Astrocyte (in vitro differentiated cells and primary cell): ENCODE results near the gene DISC1. TPM values are rescaled to one million over a fixed set of nuclear protein-coding genes. Genes with fewer than 3 reads are reported as not detected.
"Not testable (repeated sequence)": the region's sequence is repeated elsewhere in the genome, so short reads cannot be mapped to it uniquely, and the experiment has no call there.

Experiments
- DNase-seq: peaks from one replicate; pipeline ENCODE4 v3.0.0-alpha.2; 2010; ENCODE audit warnings: low read depth
- FAIRE-seq: peaks from 2 replicates; lab custom pipeline; 2011; peaks lifted over from hg19 to GRCh38; lab: Jason Lieb, UNC
- H2AFZ ChIP-seq: 2 replicates; pipeline ENCODE4 v1.6.0; 2012; ENCODE audit warnings: low read depth, low read length, inconsistent platforms
- H3K27ac ChIP-seq: 2 replicates; pipeline ENCODE4 v1.5.1; 2011; ENCODE audit warnings: low read depth, low read length, inconsistent platforms
- H3K27me3 ChIP-seq: 2 replicates; pipeline ENCODE4 v1.6.0; 2011; ENCODE audit warnings: low read length, inconsistent platforms; ENCODE audit not compliant: insufficient read depth
- H3K36me3 ChIP-seq: 2 replicates; pipeline ENCODE4 v1.5.1; 2011; ENCODE audit warnings: low read length, inconsistent platforms; ENCODE audit not compliant: insufficient read depth
- H3K4me1 ChIP-seq: 2 replicates; pipeline ENCODE4 v1.5.1; 2011; ENCODE audit warnings: low read length, inconsistent platforms; ENCODE audit not compliant: insufficient read depth
- H3K4me2 ChIP-seq: 2 replicates; pipeline ENCODE4 v1.6.0; 2012; ENCODE audit warnings: low read length, inconsistent platforms
- H3K4me3 ChIP-seq: 2 replicates; pipeline ENCODE4 v1.5.1; 2011; ENCODE audit warnings: low read depth, mild to moderate bottlenecking, low read length, inconsistent platforms; ENCODE audit not compliant: insufficient read depth
- H3K79me2 ChIP-seq: 2 replicates; pipeline ENCODE4 v1.6.0; 2012; ENCODE audit warnings: mild to moderate bottlenecking, low read length, inconsistent platforms; ENCODE audit not compliant: insufficient read depth
- H3K9ac ChIP-seq: 2 replicates; pipeline ENCODE4 v1.6.0; 2012; ENCODE audit warnings: mild to moderate bottlenecking, low read length, inconsistent platforms
- H3K9me3 ChIP-seq: 2 replicates; pipeline ENCODE4 v1.5.1; 2012; ENCODE audit warnings: low read depth, mild to moderate bottlenecking, low read length, inconsistent platforms; ENCODE audit not compliant: insufficient read depth
- H4K20me1 ChIP-seq: 2 replicates; pipeline ENCODE4 v1.6.0; 2012; ENCODE audit warnings: low read length, inconsistent platforms; ENCODE audit not compliant: insufficient read depth
- H3K27ac Mint-ChIP-seq: one replicate; pipeline ENCODE4 v1.8.0; 2021; ENCODE audit warnings: mild to moderate bottlenecking, mixed read lengths; ENCODE audit not compliant: unreplicated experiment
- H3K27me3 Mint-ChIP-seq: one replicate; pipeline ENCODE4 v1.8.0; 2021; ENCODE audit warnings: low read depth, mixed read lengths; ENCODE audit not compliant: unreplicated experiment
- H3K36me3 Mint-ChIP-seq: one replicate; pipeline ENCODE4 v1.8.0; 2021; ENCODE audit warnings: low read depth, mixed read lengths; ENCODE audit not compliant: unreplicated experiment
- H3K4me1 Mint-ChIP-seq: one replicate; pipeline ENCODE4 v1.8.0; 2021; ENCODE audit warnings: low read depth, mixed read lengths; ENCODE audit not compliant: unreplicated experiment
- H3K4me3 Mint-ChIP-seq: one replicate; pipeline ENCODE4 v1.8.0; 2021; ENCODE audit warnings: mild to moderate bottlenecking, moderate library complexity, mixed read lengths; ENCODE audit not compliant: unreplicated experiment
- H3K9me3 Mint-ChIP-seq: one replicate; pipeline ENCODE4 v1.8.0; 2021; ENCODE audit warnings: mild to moderate bottlenecking, mixed read lengths; ENCODE audit not compliant: unreplicated experiment
- CTCF ChIP-seq: IDR thresholded peaks from 2 replicates; pipeline ENCODE4 v1.5.1; 2011; ENCODE audit warnings: low read depth, mild to moderate bottlenecking, inconsistent platforms, low read length, moderate library complexity; ENCODE audit not compliant: insufficient read depth
- EZH2 ChIP-seq: IDR thresholded peaks from 2 replicates; pipeline ENCODE4 v1.6.1; 2012; ENCODE audit warnings: mild to moderate bottlenecking, low read length, inconsistent platforms; ENCODE audit not compliant: insufficient read depth
- total RNA-seq: library from RNA; stranded (reverse); gene quantifications from 2 replicates; pipeline ENCODE4 v1.2.1, GENCODE V29; 2021

DISC1 gene
- total RNA-seq, 1 donor from 2014 or later: 9.1 TPM

DNA sequence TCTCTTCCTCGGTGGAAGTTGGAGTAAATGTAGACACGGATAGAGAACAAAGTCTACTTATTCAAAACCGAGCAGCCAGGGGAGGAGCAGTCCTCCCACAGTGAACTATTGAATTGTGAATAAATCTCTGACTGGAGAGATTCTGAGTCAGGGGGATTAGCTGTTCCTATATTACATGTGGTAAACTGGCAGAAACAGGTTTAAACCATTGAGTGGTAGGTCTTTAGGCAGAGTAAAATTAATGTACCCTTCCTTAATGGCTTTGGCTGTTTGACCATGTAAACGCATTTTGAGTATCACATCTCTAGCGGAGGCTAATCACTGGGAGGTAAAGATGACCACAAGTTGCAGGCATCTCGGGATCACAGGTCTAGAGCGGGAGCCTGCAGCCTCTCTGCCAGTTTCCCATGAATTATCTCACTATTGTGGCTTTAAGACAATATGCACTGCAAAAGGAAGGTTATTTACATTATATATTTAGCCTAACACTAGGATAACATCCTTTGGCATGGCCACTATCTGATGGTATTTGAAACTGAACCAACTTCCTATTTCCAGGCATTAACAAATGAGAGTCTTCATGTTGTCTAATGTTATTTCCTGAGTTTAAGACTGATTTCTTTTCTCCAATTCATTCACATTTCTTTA, 7.9 kb upstream of the DISC1 start:
- TF ChIP-seq EZH2 (no peak), CTCF (no peak)
- H3K4me3 Mint-ChIP-seq: no peak overlapping the region

DNA sequence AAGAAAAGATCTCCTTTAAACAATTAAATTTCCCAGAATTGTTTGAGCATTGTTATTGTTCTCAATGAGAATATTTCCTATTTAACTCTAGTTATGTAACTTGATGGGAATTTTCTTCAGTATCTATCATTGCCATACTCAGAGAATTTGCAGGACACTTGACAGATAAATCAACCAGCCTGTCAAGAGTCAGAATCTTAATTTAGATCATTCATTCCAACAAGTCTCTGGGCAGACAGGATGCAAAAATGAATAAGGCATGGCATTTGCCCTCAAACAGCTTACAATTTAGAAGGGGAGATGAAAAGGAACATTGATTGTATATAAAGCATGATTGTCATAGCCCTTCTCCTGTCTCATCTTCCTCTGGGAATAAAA, 7.3 kb upstream of the DISC1 start:
- no peak overlapping the region for H3K27ac ChIP-seq
- H3K4me3 Mint-ChIP-seq: no peak overlapping the region

More for the DNA sequence above, 7.9 kb upstream of the DISC1 start:
- Mint-ChIP-seq H3K4me1 (no peaks in the 10 kb centered on the region), H3K27ac (no peak overlapping the region), H3K27me3 (peaks cover 27% of the 10 kb centered on the region), H3K36me3 (no peaks in the 10 kb centered on the region), H3K9me3 (peaks cover 8% of the 10 kb centered on the region)
- H3K9me3 ChIP-seq: no peaks in the 10 kb centered on the region
- H4K20me1 ChIP-seq: no peaks in the 10 kb centered on the region
- H3K4me3 ChIP-seq: no peak overlapping the region
- H3K4me1 ChIP-seq: no peaks in the 10 kb centered on the region
- no peak for FAIRE-seq
- H3K9ac ChIP-seq: no peak overlapping the region
- H3K4me2 ChIP-seq: no peak overlapping the region
- no peak overlapping the region for H3K27ac ChIP-seq
- no peak for DNase-seq
- peaks cover 5% of the 10 kb centered on the region for H3K27me3 ChIP-seq
- H3K79me2 ChIP-seq: no peaks in the 10 kb centered on the region
- no peak overlapping the region for H2AFZ ChIP-seq
- H3K36me3 ChIP-seq: no peaks in the 10 kb centered on the region

DNA sequence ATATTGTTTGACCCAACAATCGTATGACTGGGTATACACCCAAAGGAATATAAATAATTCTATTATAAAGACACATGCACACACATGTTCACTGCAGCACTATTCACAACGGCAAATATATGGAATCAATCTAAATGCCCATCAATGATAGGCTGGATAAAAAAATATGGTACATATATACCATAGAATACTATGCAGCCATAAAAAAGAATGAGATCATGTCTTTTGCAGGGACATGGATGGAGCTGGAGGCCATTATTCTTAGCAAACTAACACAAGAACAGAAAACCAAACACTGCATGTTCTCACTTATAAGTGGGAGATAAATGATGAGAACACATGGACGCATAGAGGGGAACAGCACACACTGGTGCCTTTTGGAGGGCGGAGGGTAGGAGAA, 1.5 kb upstream of the DISC1 start:
- not testable (repeated sequence) for FAIRE-seq

More for the DNA sequence above, 7.3 kb upstream of the DISC1 start:
- H2AFZ ChIP-seq: no peak overlapping the region
- TF ChIP-seq CTCF: no peak
- no peak for TF ChIP-seq EZH2
- no peaks in the 10 kb centered on the region for H3K79me2 ChIP-seq
- H3K4me2 ChIP-seq: no peak overlapping the region
- H3K4me1 Mint-ChIP-seq: no peaks in the 10 kb centered on the region
- peaks cover 5% of the 10 kb centered on the region for H3K27me3 ChIP-seq
- no peaks in the 10 kb centered on the region for H3K9me3 ChIP-seq
- no peak overlapping the region for H3K4me3 ChIP-seq
- H3K9me3 Mint-ChIP-seq: peaks cover 4% of the 10 kb centered on the region
- no peak for FAIRE-seq
- peaks cover 23% of the 10 kb centered on the region for H3K27me3 Mint-ChIP-seq
- no peaks in the 10 kb centered on the region for H3K36me3 Mint-ChIP-seq
- no peak overlapping the region for H3K9ac ChIP-seq
- H4K20me1 ChIP-seq: no peaks in the 10 kb centered on the region
- H3K4me1 ChIP-seq: no peaks in the 10 kb centered on the region
- DNase-seq: no peak
- no peak overlapping the region for H3K27ac Mint-ChIP-seq
- no peaks in the 10 kb centered on the region for H3K36me3 ChIP-seq

More for the DNA sequence above, 1.5 kb upstream of the DISC1 start:
- not testable (repeated sequence) for DNase-seq, H3K9me3 Mint-ChIP-seq, H3K79me2 ChIP-seq, H3K36me3 Mint-ChIP-seq, H3K4me2 ChIP-seq, H3K4me1 ChIP-seq, H2AFZ ChIP-seq, H3K4me3 Mint-ChIP-seq, H4K20me1 ChIP-seq, H3K36me3 ChIP-seq, H3K27ac ChIP-seq, H3K27ac Mint-ChIP-seq, H3K9me3 ChIP-seq, H3K4me3 ChIP-seq, H3K27me3 ChIP-seq, H3K9ac ChIP-seq
- Mint-ChIP-seq H3K27me3 (peaks cover 20% of the 10 kb centered on the region), H3K4me1 (peaks cover 13% of the 10 kb centered on the region)
